ENCODE measurements around the gene MELTF.

The MELTF gene

DNA sequence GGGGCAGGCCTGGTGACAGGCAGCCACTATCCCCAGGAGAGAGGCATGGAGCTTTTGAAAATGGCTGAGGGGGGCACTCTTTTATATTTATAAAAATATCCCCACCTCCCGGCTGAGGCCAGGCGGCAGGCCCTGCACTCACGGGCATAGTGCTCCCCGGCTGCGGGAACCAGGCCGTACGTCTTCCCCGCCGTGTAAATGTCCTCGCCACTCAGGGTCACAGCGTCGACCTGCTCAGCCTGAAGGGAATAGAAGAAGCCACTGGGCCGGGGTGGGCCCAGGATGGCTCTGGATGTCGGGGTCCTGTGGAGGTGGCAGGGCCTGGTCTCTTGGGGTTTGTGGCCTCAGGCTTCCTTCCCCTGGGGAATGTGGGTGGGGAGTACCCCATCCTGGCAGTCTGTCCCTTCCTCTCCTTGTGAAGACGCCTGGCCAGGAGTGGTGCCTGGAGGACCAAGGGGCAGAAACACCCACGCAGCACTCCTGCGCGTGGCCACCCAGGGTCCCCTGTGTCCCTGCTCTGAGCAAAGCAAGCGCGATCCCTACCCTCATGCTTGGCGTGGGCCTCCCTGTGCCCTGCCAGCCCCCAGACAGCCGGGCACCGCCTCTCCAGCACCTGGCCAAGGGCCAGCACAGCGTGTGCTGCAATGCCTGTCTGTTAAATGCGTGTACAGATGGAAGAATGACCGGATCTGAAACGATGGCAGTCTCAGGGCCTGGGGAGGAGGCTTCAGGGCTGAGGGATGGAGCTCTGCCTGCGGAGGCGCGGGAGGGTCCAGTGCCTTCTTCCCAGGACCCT lies 18.9 kb downstream of the MELTF start:
- no peak for DNase-seq (ENCODE audit: low read depth, low spot score)

DNA sequence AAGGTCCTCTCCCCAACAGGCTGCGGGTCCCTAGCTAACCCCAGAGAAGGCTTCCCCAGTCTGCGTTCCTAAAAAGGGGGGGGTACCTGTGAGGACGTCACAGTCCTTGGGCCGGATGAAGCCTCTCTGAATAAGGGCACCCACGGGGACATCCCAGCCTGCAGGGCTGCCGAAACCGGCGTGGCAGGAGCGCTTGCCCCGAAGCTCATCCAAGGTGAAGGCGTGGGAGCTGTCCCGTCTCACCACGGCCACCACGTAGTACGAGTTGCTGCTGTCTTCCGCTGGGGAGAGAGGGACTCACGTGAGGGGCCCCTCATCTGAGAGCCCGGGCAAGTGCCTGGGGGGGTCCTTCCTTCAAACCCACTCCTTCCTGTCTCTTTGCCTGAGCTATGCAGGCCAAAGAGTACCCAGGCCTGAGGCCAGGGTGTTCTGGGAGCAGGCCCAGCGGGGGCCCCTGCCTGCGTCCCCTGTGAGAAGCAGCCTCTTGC lies 20.0 kb downstream of the MELTF start:
- DNase-seq (ENCODE audit: low read depth, low spot score): no peak

DNA sequence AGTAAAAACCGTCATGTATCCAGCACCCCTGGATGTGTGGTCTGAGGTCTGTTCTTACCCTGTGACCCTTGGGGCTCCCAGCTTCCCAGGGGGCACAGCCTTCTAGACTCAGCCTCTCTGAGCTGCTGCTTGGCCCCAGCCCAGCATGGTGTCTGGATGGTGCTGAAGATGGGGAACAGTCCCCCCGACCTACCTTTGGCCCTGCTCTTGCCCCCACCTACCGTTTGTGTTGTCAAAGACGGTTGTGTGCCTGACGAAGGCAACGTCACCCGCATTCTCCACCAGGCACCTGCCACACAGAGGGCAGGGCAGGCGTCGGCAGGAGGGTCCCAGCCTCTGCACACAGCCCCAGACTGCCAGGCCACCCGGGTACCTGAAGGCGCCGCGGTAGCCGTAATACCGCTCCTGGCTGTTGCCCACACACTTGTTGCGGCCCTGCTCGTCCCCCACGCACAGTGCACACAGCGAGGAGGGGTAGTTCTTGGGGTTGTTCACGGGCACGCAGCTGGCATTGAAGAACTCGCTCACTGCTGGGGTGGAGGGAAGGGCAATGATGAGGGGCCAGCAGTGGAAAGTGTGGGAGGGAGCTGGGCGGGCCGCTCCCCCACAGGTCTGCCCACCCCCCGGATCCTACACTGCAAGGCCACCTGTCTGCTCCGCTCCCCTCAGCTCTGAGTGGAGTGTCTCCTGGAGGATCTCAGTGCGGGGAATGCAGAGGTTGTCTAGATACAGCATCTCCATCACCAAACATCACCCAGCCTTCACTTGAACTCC lies 21.0 kb downstream of the MELTF start:
- no peak for DNase-seq (ENCODE audit: low read depth, low spot score)

DNA sequence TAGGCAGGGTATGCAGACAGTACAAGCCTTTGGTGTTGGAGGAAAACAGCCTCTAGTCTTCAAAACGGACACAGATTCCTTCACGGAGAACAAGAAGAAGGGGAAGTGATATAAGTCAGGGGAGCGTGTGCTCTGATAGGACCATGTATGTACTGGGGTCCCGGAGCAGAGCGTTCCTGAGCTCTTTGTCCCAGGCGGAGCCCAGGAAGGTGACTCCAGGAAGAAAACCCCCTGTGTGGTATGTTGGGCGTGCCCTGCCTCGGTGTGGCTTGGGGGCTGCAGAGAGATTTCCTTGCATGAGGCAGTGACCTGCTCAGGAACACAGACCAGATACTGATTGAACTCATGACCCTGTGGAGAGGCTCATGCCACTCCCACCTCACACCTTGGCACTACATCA lies 21.7 kb downstream of the MELTF start:
- no peak for DNase-seq (ENCODE audit: low read depth, low spot score)

DNA sequence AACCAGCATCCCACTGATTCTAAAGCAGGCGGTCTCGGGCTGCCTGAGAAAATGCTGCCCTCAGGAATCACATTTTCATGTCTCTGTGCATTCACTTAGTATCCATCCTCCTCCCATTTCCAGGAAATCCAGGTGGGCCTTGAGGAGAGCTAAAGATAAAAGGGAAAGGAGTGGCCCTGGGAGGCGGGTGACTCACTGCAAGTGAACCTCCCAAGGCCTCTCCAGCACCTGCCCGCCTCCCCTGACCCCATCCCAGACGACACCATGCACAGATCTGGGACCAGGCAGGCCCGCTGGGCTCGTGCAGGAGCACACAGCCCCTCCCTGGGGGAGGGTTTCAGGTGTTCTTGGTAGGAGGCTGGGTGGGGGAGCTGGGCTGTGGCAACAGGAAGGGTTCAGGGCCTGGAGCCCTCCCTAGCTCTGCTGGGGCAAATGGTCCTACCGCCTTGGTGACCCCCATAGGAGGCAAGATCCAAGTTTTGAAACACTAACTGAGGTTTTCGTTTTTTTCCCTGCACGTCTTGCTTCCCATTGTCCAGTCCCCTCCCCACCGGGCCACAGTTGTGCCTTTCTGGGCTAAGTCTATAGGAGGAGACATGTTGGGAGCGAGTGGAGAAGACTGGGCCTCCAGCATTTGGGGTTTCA lies 22.2 kb downstream of the MELTF start:
- DNase-seq (ENCODE audit: low read depth, low spot score): no peak

DNA sequence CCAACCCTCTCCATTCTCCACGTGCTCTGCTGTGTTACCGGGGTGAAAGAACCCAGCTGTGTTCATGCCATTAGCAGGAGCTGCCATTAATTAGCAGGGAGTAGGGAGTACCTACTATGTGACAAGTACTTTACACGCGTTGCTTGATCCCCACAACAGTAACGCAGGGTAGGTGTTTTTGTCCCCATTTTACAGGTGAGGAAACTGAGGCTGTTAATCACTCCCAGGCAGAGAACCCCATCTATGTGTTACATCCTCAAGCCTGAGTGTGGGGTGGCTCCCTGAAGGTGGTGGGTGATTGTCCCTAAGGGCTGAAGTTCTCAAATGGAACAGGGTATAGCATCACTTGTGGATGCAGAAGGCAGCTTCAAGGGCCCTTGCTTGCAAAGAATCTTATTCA lies 22.8 kb downstream of the MELTF start:
- DNase-seq (ENCODE audit: low read depth, low spot score): no peak

DNA sequence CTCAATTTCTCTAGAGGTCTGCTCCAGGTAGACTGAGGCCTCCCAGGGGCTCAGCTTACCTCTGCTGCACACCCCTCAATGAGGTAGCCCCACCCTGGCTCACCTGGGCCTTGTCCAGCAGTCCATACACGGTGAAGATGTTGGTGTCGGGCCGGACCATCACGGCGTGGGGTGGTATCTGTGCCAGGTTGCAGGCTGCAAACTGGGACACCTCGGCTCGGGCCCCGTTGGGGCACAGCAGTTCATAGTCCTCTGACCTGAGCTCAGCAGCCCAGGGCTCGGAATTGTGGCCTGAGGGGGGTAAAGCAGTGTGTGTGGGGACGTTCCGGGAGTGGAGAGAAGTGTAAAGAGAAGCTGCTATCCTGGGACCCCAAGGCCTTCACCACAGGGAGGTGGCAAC lies 23.2 kb downstream of the MELTF start:
- DNase-seq (ENCODE audit: low read depth, low spot score): no peak

DNA sequence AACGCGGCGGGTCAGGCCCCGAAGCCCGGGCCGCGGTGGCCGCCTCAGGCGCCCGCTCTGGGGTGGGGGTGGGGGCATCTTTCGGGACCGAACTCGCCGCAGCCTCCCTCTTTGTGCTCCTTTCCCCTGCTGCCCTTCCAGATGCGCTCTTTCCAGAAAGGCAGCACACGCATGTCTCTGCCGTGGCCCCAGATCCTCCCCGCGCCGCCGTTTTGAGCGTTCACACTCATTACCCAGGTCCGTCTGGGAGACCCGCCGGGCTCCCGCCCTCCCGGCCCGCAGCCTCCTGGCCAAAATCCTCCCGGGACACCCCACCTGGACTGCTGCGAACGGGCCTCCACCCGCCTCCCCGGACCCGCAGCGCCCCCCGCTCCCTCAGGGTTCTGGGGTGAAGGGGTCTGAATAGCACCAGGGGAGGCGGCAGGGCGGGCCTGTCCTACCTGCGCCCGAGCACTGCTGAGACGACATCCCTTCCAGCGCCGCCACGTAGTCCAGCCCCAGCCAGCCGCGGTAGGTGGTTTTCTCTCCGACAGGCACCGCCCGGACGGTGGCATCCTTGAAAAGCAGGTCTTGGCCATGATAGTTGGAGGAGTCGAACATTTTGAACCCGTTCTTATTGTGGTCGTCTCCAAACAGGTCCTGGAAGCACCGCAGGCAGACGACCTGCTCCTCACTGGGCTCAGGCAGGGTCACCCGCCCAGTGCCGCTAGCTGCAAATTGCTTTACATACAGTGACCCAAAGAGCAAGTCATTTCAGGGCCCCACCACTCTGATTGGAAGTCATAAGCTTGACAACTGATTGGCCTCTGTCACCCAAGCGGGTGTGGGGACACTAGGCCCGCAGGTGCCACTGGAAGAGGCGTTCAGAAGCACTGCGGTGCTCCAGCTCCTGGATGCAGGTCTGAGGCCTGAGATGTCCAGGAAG lies 25.9 kb downstream of the MELTF start:
- no peak for DNase-seq (ENCODE audit: low read depth, low spot score)

DNA sequence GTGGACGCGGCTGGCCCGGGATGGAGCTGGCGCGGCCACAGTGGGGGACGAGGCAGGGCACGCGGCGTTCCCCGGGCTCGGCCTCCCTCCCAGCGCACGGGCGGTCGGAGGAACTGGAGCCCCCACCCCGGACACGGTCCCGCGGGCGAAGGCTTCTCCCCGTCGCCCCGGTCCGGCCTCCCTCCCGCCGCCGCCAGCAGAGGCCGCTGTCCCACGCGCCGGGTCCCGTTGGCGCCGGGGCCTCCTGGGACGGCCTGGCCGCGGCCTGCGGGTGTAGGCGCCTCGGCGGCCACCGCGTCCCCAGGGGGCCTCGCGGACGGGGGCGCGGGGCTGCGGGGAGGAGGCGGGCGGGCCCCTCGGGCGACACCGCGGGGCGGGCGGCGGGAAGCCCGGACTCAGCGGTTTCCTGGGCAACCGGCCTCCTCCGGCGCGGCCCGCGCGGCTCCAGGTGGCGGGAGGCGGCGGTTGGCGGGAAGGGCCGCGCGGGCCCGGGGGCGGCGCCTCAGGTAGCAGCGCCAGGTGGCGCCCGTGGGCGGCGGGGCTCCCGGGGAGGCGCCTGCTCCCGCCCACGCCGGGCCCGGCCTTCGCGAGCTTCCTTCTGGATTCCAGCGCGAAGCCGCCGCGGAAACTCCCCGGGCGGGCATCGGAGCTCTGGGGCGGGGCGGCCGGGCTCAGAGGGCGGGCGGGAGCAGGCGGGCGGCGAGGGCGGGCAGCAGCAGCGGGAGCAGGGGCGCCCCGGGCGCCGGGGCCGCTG lies 26.7 kb downstream of the MELTF start:
- DNase-seq (ENCODE audit: low read depth, low spot score): no peak

DNA sequence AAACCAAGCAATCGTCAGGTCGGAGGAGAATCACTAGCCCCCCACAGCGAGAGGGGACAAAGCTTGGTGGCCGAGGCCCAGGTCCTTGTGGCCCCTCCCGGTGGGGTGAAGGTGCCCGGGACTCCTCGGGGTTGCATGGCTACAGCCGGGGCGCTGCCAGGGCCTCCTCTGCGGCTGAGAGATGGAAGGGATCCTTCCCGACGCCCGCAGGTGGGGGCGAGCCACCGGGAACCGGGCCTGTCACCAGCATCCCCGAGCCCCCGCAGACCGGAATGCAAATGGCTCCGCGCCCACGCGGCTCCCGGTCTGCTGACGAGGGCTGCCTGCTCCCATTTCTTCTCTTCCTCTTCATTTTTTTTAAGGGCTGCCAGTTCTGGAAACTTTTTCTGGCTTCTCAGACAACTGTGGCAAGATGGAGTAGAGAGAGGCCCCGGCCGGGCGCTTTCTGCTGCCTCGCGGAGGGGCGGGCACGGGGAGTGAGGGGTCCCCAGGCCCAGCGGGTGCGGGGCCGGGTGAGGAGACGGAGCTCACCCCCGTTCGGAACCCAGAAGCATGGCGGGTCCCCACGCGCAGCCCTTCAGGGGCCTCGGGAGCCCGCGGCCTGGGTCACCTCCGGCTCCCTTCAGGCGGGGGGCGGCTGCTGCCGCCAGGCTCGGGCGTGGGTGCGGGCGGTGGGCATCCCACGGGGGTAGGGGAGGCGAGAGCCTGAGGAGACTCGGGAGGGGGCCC lies 27.5 kb downstream of the MELTF start:
- DNase-seq (ENCODE audit: low read depth, low spot score): no peak

DNA sequence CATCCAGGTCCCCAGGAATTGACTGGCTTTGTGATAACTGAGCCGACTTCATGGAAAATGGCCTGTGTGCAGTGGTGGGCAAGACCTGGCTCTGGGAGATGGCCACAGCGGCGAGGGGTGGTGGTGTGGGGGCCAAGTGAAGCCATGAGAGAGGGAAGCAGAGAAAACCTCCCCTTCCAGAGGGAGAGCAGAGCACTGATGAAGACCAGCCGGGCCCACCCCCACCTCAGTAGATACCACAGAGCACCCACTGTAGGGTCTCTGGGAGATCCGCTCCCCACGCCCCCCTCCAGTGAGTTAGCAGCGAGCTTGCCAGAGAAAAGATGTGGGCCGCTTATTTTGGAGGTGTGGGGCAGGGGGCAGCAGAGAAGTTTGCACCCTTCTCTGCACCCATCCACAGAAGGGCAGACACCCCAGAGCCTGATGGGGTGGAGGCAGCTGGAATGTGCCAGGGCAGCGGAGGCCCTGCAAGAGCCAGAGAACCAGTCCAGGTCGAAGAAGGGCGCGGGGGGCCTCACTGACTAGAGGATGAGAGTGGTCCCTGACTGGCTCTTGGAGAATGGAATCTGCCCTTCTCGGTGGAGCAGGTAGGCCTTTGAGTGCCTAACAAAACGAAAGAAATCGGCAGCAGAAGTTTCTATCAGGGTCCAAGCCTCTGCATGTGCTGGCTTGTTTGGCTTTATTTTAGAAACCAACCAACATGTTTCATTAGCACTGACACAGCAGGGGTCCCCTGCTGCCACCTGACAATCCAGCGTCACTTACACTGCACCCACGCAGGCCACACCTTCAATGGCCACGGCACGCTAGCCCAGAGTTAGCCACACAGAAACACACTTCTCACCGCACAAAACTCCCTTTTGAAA lies 28.3 kb downstream of the MELTF start:
- no peak for DNase-seq (ENCODE audit: low read depth, low spot score)

DNA sequence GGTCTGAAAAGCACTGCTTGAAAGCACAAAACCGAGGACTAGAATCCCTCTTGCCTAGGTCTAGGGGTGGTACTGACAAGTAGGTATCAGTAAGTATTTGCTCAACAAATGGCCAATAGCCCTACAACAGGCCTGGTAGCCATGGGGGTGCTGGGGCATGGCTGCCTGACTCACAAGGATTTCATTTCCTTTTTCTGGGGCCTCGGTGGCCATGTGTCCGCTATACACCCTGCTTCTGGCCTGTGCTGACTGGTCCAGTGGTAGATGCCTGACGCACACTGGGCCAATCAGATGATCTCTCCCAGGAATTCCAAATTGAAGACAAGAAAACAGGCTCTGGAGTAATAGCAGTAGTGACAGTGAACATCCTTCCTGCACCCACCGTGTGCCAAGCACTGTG lies 29.4 kb downstream of the MELTF start:
- no peak for DNase-seq (ENCODE audit: low read depth, low spot score)

DNA sequence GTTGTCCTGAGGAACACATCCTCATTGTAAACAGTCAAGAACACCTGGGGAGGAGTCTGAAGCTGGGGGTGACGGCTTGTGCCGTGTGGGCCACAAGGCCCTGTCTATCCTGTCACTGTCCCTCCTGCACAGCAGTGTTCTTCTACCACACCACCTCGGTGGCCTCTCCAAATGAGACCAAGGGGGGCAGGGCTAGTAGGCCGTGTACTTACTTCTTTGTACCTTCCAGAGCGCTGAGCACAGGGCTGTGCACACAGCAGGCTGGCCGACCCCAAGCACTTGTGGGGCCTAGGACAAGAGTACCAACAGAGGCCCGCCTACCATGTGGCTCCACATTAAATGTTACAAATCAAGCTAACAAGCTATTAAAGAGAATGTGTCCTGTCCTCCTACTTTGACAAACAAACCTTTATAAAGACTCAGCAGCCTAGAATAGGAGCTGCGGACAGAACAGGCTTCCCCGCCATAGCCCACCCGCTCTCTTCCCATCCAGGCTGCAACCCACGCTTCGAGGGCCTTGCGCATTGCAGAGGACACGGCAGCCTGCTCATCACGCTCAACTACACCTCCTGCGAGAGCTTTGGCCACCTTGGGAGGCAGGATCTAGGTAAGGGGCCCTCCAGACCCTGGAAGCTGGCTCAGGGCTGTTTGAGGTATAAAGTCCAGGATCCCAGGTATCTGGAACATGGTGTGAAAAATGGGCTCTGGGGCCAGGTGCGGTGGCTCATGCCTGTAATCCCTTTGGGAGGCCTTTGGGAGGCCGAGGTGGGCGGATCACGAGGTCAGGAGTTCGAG lies 30.5 kb downstream of the MELTF start:
- DNase-seq (ENCODE audit: low read depth, low spot score): no peak

DNA sequence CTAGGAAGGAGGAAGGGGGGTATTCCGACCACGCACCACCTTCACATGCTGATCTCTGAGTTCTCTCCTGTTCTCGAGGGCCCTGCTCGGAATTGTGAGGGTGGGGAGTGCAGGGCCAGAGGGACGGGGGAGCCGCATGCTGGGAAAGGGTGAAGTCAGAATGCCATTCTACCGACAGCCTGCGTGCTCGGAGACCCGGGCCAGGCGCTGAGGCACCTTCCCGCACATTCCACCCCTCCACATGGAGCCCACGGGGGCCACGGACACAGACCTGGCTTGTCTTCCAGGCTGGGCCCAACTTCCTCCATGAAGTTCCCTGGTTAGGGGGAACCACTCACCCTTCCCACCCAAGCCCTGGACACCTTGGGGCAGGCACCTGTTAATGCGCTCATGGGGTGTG lies 32.3 kb downstream of the MELTF start:
- DNase-seq (ENCODE audit: low read depth, low spot score): no peak

DNA sequence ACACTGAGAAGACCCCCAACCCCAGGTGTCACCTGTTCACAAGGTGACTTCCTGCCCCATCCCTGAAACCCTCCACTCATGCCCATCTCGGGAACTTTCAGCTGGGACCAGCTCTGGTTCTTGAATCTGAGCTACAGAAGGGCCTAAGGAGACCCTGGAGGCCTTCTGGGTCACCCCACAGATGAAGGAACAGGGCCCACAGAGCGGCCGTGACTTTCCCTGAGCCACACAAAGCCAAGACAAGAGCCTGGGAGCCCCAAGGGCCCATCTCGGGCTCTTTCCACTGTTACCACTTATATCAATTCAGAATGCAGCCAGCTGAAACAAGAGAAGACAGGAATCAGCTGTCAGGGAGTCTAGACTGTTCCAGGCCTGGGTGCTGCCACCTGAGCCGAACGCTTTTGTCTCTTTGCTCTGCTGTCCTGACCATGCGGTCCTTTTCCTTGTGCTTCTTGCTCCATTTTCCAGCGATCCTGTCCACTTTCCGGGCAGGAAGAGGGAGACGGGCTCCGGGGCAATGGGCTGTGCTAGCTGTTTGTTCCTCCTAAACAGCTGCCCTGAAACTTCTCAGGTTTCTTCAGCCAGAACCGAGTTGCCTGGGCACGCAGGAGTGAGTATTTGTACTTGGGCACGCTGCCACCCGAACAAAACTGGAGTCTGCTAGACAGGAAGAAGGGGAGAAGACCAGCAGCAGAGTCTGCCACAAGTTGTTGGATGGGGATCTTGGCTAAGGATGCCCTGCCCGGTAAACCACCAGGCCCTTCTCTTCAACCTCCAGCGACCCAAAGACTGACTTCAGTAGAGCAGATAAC lies 33.0 kb downstream of the MELTF start:
- no peak for DNase-seq (ENCODE audit: low read depth, low spot score)

DNA sequence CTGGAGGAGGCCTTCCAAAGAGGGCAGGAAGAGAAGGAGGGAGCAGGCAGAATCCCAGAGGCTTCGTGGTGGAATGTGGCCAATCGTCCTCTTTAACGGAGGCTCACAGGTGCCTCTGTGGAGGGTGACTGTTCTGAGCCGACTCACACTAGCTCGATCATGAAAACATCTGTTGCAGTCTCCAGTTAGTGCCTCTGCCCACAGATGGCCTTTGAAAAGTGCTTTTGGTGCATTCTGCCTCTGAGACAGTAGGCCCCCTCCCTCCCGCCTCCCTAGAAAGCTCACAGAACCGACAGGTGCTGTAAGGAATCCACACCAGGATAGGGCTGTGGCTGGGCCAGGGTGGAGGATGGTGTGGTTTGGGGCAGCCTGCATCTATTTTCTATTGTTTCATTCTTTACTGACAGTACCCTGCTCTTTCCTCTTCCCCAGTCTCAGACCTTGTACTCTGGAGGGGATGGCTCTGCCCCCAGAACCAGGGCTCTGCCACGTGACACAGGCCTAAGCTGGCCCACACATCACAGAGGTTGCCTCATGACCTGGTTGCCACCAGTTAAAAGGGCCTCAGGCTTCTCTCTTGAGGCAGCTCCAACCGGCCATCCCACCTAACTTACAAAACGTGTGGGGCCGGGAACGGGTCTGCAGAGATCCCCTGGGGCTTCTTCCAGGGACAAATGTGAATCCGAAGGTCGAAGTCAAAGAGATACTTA lies 33.8 kb downstream of the MELTF start:
- DNase-seq (ENCODE audit: low read depth, low spot score): no peak

DNA sequence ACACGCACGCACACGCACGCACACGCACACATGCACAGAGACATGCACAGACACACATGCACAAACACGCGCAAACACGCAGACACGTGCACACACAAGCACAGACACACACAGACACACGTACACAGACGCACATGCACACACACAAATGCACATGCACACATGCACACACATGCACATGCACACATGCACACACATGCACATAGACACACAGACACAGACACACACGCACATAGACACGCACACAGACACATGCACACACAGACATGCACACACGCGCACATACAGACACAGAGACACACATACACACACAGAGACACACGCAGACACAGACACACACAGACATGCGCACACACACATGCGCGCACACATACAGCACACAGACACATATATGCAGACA lies 34.6 kb downstream of the MELTF start:
- no peak for DNase-seq (ENCODE audit: low read depth, low spot score)
